RWPE2 (cell line): ENCODE results near the gene TTC39A.

Source experiments
- ATAC-seq: fragments of 200-7000 bp; cut with Tn5 transposase; 3 replicates; pipeline ENCODE4 v1.9.1; 2021; ENCODE audit warnings: low read depth
- DNase-seq: peaks from one replicate; pipeline ENCODE4 v3.0.0-alpha.2; 2020; ENCODE audit warnings: low spot score
- H3K27ac ChIP-seq: fragments of 450-650 bp; 2 replicates; pipeline ENCODE4 v1.5.1; 2017; ENCODE audit warnings: mild to moderate bottlenecking; ENCODE audit not compliant: poor library complexity, severe bottlenecking
- H3K27me3 ChIP-seq: fragments of 250-450 bp; sonication (Bioruptor Pico); 2 replicates; pipeline ENCODE4 v1.5.1; 2021; ENCODE audit warnings: mild to moderate bottlenecking, moderate library complexity; ENCODE audit not compliant: insufficient read depth, poor library complexity, severe bottlenecking
- H3K36me3 ChIP-seq: fragments of 250-450 bp; sonication (Bioruptor Pico); 2 replicates; pipeline ENCODE4 v1.5.1; 2020; ENCODE audit warnings: low read depth, mild to moderate bottlenecking, moderate library complexity
- H3K4me1 ChIP-seq: fragments of 250-450 bp; sonication (Bioruptor Pico); 2 replicates; pipeline ENCODE4 v1.5.1; 2021; ENCODE audit warnings: mild to moderate bottlenecking, moderate library complexity; ENCODE audit not compliant: insufficient read depth, poor library complexity, severe bottlenecking
- H3K4me3 ChIP-seq: fragments of 250-450 bp; sonication (Bioruptor Pico); 2 replicates; pipeline ENCODE4 v1.5.1; 2021; ENCODE audit warnings: mild to moderate bottlenecking, moderate library complexity; ENCODE audit not compliant: severe bottlenecking
- H3K9me3 ChIP-seq: fragments of 250-450 bp; sonication (Bioruptor Pico); 2 replicates; pipeline ENCODE4 v1.5.1; 2021; ENCODE audit warnings: mild to moderate bottlenecking, moderate library complexity; ENCODE audit not compliant: severe bottlenecking
- CTCF ChIP-seq: fragments of 450-650 bp; IDR thresholded peaks from one replicate; pipeline ENCODE4 v1.5.1; 2017; ENCODE audit warnings: mild to moderate bottlenecking, moderate library complexity; ENCODE audit not compliant: poor library complexity, severe bottlenecking

The TTC39A gene

GRCh38 chr1:51330331-51331201, at the start of gene TTC39A:
Gene TTC39A, minus strand, starts transcription at chr1:51330562. Its CDS starts 85 bp downstream, at chr1:51330477.
- Histone ChIP-seq H3K27me3 (no peaks in the 10 kb centered on the region), H3K4me3 (peak within 1 kb of the TSS; percentile 38), H3K4me1 (no peaks in the 10 kb centered on the region), H3K9me3 (no peaks in the 10 kb centered on the region), H3K27ac (no peak within 1 kb of the TSS), H3K36me3 (no peaks in the 10 kb centered on the region)
- DNase-seq (no peak), ATAC-seq (peak; percentile 24; the same call in 1 of the 3 replicates)
- TF ChIP-seq CTCF: no peak

GRCh38 chr1:51378871-51379270, 48.5 kb upstream of the TTC39A start:
- no peak for TF ChIP-seq CTCF
- no peaks in the 10 kb centered on the region for H3K27me3 ChIP-seq
- peaks cover 14% of the 10 kb centered on the region for H3K36me3 ChIP-seq
- H3K4me3 ChIP-seq: no peak overlapping the region
- peaks cover 3% of the 10 kb centered on the region for H3K9me3 ChIP-seq
- no peak for DNase-seq
- H3K27ac ChIP-seq: no peak overlapping the region
- no peaks in the 10 kb centered on the region for H3K4me1 ChIP-seq
- ATAC-seq: no peak

GRCh38 chr1:51373898-51374297, 43.5 kb upstream of the TTC39A start:
- no peak for DNase-seq
- no peaks in the 10 kb centered on the region for H3K4me1 ChIP-seq
- H3K27me3 ChIP-seq: no peaks in the 10 kb centered on the region
- no peak overlapping the region for H3K4me3 ChIP-seq
- ATAC-seq: no peak
- peaks cover 6% of the 10 kb centered on the region; the same call in 1 of the 2 replicates for H3K36me3 ChIP-seq
- no peak overlapping the region for H3K27ac ChIP-seq
- no peaks in the 10 kb centered on the region for H3K9me3 ChIP-seq
- TF ChIP-seq CTCF: no peak

GRCh38 chr1:51372561-51372960, 42.2 kb upstream of the TTC39A start:
- Histone ChIP-seq H3K36me3 (peaks cover 6% of the 10 kb centered on the region; the same call in 1 of the 2 replicates), H3K4me3 (no peak overlapping the region), H3K4me1 (no peaks in the 10 kb centered on the region), H3K9me3 (no peaks in the 10 kb centered on the region), H3K27me3 (no peaks in the 10 kb centered on the region), H3K27ac (no peak overlapping the region)
- no peak for ATAC-seq
- DNase-seq: no peak
- TF ChIP-seq CTCF: no peak

- DNase-seq (no peak), ATAC-seq (no peak)
- no peak for TF ChIP-seq CTCF
- H3K27me3 ChIP-seq: no peaks in the 10 kb centered on the region
- H3K9me3 ChIP-seq: no peaks in the 10 kb centered on the region
- H3K27ac ChIP-seq: no peak overlapping the region
- no peaks in the 10 kb centered on the region for H3K4me1 ChIP-seq
- H3K36me3 ChIP-seq: peaks cover 5% of the 10 kb centered on the region; the same call in 1 of the 2 replicates
- H3K4me3 ChIP-seq: no peak overlapping the region
Measured at GRCh38 chr1:51369171-51369570, 38.8 kb upstream of the TTC39A start.
